ENCODE data around the gene OXT.
A peak's percentile ranks its signal among the peaks of the same experiment; 100 is the strongest.
"Not testable (repeated sequence)": the region's sequence is repeated elsewhere in the genome, so short reads cannot be mapped to it uniquely, and the experiment has no call there.

Gene OXT

GRCh38 chr20:3071610-3072529, at the start of gene OXT:
Gene OXT, plus strand, starts transcription at chr20:3071620. Its CDS starts 36 bp downstream, at chr20:3071656.
- peak within 1 kb of the TSS in 13 of 21 experiments; percentile 39 to 83 (median 59) for H3K27ac ChIP-seq
- H3K4me3 ChIP-seq = peak within 1 kb of the TSS; percentile 32 to 61 (median 56)

GRCh38 chr20:3021777-3022176, 49.6 kb upstream of the OXT start:
- Histone ChIP-seq H3K27ac (no peak overlapping the region), H3K4me3 (no peak overlapping the region)

GRCh38 chr20:3022559-3023490, 48.6 kb upstream of the OXT start:
- not testable (repeated sequence) for H3K27ac ChIP-seq, H3K4me3 ChIP-seq

- Histone ChIP-seq H3K27ac (no peak overlapping the region), H3K4me3 (no peak overlapping the region)
These were observed 43.4 kb upstream of the OXT start for GRCh38 chr20:3027987-3028386.

GRCh38 chr20:3031524-3032147, 39.8 kb upstream of the OXT start:
- Histone ChIP-seq H3K27ac (no peak overlapping the region), H3K4me3 (no peak overlapping the region)

- Histone ChIP-seq H3K4me3 (no peak overlapping the region), H3K27ac (no peak overlapping the region)
These were observed 38.8 kb upstream of the OXT start for GRCh38 chr20:3032624-3033023.

- no peak overlapping the region for H3K4me3 ChIP-seq
- no peak overlapping the region for H3K27ac ChIP-seq
These were observed 33.8 kb upstream of the OXT start for GRCh38 chr20:3037654-3038053.

GRCh38 chr20:3038454-3038853, 33.0 kb upstream of the OXT start:
- Histone ChIP-seq H3K4me3 (no peak overlapping the region), H3K27ac (no peak overlapping the region)

- no peak overlapping the region for H3K4me3 ChIP-seq
These were observed 32.0 kb upstream of the OXT start for GRCh38 chr20:3039426-3039825.

GRCh38 chr20:3040086-3040485, 31.3 kb upstream of the OXT start:
- no peak overlapping the region for H3K4me3 ChIP-seq
- H3K27ac ChIP-seq = no peak overlapping the region

More at GRCh38 chr20:3039426-3039825, 32.0 kb upstream of the OXT start:
- no peak overlapping the region for H3K27ac ChIP-seq

GRCh38 chr20:3041854-3042409, 29.5 kb upstream of the OXT start:
- H3K27ac ChIP-seq = peak overlapping the region in 6 of 21 experiments; percentile 4 to 49 (median 33)
- H3K4me3 ChIP-seq = no peak overlapping the region

- Histone ChIP-seq H3K27ac (peak overlapping the region in 1 of 21 experiments; percentile 49), H3K4me3 (no peak overlapping the region)
These were observed 28.8 kb upstream of the OXT start for GRCh38 chr20:3042625-3043024.

GRCh38 chr20:3043322-3043721, 28.1 kb upstream of the OXT start, which contains the start of gene GNRH2:
Gene GNRH2, plus strand, starts transcription at chr20:3043622. Its CDS starts 793 bp downstream, at chr20:3044415.
- H3K27ac ChIP-seq = peak within 1 kb of the TSS in 2 of 21 experiments; percentile 11 to 49

GRCh38 chr20:3044336-3044965, 27.0 kb upstream of the OXT start:
- Histone ChIP-seq H3K27ac (no peak overlapping the region), H3K4me3 (no peak overlapping the region)

More at GRCh38 chr20:3043322-3043721, 28.1 kb upstream of the OXT start, which contains the start of gene GNRH2:
- no peak within 1 kb of the TSS for H3K4me3 ChIP-seq

- peak overlapping the region in 20 of 21 experiments; percentile 74 to 90 (median 84) for H3K27ac ChIP-seq
- H3K4me3 ChIP-seq = peak overlapping the region; percentile 69 to 98 (median 92)
These were observed 26.2 kb upstream of the OXT start for GRCh38 chr20:3045042-3045815.

GRCh38 chr20:3045816-3046676, 25.4 kb upstream of the OXT start, which contains the start of gene MRPS26:
Gene MRPS26, plus strand, starts transcription at chr20:3046052. Its CDS starts 17 bp downstream, at chr20:3046069.
- H3K27ac ChIP-seq = peak within 1 kb of the TSS in 20 of 21 experiments; percentile 74 to 90 (median 84)
- peak within 1 kb of the TSS; percentile 69 to 98 (median 92) for H3K4me3 ChIP-seq

All from skin epidermis (tissue), 12 donors.